NCI-H1105 treated with DMSO at 0.1 percent for 48 hours (cell line): Measurements from ENCODE around the gene TMEM203.

Source experiments
- DNase-seq: peaks from one replicate; lab custom pipeline; 2025; lab: John Stamatoyannopoulos, UW

The TMEM203 gene

GRCh38 chr9:137218212-137218753, 12.8 kb upstream of the TMEM203 start:
- DNase-seq, result no peak

GRCh38 chr9:137217276-137218211, 12.1 kb upstream of the TMEM203 start:
- DNase-seq, result peak; percentile 64

DNA sequence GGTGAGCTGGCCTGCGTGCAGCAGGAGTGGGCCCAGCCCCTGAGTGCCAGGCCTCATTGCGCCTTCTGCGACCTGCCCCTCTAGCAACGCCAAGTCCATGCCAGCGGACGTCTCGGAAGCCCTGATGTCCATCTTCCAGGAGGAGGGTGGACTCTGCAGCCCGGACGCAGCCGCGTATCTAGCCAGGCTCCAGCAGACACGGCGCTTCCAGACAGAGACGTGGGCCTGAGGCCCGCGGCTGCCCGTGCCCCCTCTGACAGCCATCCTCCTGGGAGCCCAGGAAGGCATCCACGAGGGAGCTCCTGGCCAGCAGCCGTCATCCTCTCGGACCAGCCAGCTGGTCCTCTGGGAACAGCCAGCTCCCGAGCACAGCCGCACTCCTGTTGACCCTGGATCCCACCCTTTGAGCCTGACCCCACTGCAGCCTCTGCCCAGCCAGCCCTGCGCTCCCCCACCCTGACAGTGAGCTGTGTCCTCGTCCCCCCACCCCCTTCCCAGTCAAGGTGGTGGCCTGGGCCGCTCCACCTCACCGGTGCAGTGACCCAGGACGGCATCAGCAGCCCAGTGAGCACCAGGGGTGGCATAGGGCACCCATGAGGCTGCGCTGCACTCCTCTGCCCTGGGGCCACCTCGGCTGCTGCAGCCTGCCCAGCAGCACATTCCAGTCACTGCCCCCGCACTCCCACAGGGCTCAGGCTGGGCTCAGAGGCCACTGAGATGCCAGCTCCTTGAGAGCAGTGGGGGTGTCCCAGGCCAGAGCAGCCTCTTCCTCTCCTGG, 10.9 kb upstream of the TMEM203 start:
- no peak for DNase-seq

DNA sequence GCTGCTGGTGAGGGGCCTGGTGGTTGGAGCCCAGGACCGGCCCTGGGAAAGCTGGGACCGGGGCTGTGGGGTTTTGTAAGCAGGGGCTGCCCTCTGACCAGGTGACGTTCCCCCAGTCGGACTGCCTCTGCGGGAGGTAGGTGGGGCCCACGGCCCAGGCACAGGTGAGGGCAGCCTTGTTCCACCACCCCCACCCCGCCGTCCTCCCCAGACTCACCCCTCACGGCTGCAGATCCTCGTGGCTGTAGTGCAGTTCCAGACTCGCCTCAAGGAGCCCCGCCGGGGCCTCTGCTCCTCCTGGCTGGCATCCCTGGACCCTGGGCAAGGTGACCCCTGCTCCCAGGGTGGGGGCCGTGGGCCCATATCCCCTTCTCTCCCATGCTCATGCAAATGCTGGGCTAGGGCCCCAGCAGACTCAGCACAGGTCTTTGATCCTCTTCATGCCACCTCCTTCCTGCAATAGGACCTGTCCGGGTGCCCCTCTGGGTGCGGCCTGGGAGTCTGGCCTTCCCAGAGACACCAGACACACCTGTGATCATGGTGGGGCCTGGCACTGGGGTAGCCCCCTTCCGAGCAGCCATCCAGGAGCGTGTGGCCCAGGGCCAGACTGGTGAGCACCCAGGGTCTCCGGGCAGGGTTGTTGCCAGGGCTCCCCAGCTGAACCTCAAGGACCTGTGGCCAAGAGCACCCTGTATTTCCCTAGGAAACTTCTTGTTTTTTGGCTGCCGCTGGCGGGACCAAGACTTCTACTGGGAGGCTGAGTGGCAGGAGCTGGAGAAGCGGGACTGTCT, 9.9 kb upstream of the TMEM203 start:
- no peak for DNase-seq

DNA sequence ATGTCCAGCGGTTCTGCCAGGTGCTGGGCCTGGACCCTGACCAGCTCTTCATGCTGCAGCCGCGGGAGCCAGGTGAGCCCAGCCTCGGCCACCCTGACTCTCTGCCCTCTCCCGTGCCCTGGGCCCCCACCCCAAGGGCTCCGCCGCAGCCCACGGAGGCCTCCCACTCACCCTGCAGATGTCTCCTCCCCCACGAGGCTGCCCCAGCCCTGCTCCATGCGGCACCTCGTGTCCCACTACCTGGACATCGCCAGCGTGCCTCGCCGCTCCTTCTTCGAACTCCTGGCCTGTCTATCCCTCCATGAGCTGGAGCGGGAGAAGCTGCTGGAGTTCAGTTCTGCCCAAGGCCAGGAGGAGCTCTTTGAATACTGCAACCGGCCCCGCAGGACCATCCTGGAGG, 9.2 kb upstream of the TMEM203 start:
- no peak for DNase-seq

GRCh38 chr9:137213160-137214060, 8.0 kb upstream of the TMEM203 start:
- DNase-seq, result peak; percentile 11

DNA sequence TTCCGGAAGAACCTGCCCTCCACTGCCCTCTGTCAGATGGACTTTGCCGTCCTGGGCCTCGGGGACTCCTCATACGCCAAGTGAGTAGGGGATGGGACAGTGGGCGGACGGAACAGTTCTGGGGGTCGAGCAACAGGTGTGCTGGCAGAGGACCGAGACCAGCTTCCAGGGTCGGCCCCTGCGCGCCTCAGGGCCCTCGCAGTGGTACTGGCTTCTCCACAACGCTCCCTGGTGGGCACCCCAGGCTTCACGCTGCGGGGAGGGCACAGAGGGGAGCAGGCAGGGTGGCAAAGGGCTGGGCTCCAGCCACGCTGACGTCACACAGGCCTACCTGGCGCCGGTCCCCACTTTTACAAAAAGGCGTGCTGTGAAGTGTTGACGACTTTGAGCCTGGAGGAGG, 7.1 kb upstream of the TMEM203 start:
- no peak for DNase-seq

GRCh38 chr9:137211532-137211931, 6.1 kb upstream of the TMEM203 start:
- no peak for DNase-seq

- no peak for DNase-seq
Measured at GRCh38 chr9:137206602-137207001, 1.2 kb upstream of the TMEM203 start.

- no peak for DNase-seq
Measured at GRCh38 chr9:137204731-137205125, 720 bp downstream of the TMEM203 start.

GRCh38 chr9:137202966-137203365, 2.5 kb downstream of the TMEM203 start:
- DNase-seq, result no peak

- DNase-seq, result no peak
Measured at GRCh38 chr9:137201205-137201868, 4.1 kb downstream of the TMEM203 start.

DNA sequence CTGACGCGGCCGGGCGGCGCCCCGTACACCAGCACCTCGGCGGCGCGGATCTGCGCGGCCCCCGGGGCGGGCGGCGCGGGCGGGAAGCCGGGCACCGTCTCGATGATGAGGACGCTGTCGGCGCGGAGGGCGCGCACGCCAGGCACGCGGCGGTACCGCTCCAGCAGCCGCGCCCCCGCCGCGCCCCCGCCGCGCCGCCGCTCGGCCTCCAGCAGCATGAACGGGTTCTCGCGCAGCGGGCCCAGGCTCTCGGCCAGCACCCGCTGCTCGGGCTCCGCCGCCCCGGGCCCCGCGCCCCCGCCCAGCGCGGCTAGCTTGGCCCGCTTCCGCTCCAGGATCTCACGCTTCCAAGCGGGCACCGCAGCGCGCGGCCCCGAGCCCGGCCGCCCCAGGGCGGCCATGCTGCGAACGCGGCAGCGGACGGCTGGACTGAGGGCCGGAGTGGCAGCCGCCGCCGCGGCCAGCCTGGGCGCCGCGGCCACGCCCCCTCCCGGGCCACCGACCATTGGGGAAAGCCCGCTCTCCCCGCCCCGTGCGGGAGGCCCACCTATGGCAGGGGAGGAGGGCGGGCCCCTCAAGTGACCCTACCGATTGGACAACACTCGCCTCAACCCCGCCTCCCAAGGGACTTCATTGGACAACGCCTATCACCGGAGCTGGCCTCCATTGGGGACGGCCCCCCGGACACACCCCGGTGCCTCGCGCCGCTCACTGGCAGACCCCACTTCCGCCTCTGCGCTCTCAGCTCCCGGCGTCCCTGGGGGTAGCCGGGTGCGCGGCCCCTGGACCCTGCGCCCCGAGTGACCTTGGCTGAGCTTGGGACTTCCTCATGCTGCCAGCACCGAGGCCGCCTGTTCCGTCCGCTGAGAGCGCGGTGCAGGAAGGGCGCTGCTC, 4.9 kb downstream of the TMEM203 start, which contains the start of gene TPRN:
Gene TPRN, minus strand, starts transcription at position 431 of the 894 bp plus-strand sequence. Its CDS starts 30 bp downstream, at position 401.
- peak; percentile 98 for DNase-seq

DNA sequence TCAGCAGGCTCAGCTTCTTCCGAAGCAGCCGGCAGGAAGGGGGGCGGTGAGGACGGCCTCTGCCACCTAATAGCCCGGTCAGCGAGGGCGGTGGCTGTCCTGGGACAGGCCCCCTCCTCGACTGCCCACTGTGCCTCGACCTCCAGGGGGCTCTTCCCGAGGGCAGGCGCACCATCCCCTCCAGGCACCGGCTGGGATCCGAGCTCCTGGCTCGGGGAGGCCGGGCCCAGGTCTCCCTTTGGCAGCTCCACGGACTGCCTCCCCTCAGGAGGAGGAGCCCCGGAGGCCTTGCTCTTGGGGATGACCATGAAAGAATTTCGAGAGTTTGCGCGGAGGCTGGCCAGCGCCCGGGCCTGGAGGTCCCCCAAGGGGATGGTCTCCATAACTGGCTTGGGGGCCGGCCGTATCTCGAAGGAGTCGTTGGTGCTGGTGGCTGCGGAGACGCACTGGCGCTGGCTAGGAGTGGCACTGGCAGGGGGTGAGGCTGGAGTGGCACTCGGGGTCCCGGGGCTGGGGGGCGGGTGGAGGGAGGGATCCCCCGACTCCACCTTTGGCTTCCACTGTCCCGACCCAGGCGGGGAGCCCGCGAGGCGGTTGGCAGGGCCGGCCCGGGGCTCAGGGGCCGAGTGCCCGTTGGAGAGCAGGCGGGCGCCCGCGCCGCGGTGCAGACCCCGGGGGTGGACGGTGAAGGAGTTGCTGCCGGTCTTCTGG, 5.9 kb downstream of the TMEM203 start:
- no peak for DNase-seq

DNA sequence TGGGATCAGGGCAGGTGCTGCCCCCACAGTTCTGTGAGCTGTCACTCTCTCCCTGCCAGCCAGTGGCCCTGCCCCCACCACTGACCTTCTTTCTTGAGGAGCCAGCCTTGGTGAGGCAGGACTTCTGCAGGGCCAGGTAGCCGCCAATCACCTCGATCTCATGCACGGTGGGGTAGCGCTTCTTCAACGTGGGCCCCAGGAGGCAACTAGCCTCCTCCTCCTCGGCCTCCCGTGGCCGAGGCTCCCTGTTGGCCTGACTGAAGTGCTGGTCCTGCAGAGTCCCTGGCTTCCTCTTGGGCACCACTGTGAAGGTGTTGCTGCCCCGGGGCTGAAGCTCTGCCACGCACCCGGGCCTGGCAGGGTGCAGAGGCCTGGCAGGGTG, 6.6 kb downstream of the TMEM203 start:
- no peak for DNase-seq

- no peak for DNase-seq
Measured at GRCh38 chr9:137198051-137198901, 7.2 kb downstream of the TMEM203 start.

- DNase-seq, result peak; percentile 96
Measured at GRCh38 chr9:137195525-137196220, 9.8 kb downstream of the TMEM203 start.
